Astrocyte of the cerebellum (primary cell): Measurements from ENCODE around the gene PXDC1.

Experiments
- DNase-seq: peaks from one replicate; pipeline ENCODE4 v3.0.0-alpha.2; 2011; ENCODE audit warnings: low read depth
- H3K4me3 ChIP-seq: 2 replicates; pipeline ENCODE4 v1.5.1; 2011; ENCODE audit warnings: mild to moderate bottlenecking, low read depth, low read length, moderate library complexity
- in situ Hi-C: cut with HindIII; loops from 2 replicates; pipeline ENCODE4 v1.10.0; 2017; ENCODE audit warnings: low sequenced_read_pairs
- TF ChIP-seq, protein P1 (sequence below): IDR thresholded peaks from 2 replicates; pipeline ENCODE4 v1.5.1; 2012; ENCODE audit warnings: low read length, low read depth, moderate library complexity, mild to moderate bottlenecking; ENCODE audit errors: missing control alignments

PXDC1 gene

DNA sequence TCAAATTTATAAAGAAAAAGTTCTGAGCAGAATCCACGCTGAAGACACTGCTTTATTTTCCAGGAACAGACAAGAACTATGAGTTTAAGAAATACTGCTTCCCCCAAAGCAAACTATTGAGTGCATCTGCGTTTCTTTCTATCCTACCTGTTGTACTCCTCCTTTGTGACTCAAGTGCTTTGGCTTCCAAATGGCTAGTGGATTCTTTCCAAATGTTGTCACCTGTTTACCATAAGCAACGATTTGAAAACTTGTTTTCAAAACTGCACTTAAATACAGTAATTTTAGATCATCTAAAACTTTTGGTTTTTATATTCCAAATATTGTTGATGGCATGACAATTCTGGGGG is 9.5 kb downstream of the PXDC1 start:
- TF ChIP-seq, protein P1, sequence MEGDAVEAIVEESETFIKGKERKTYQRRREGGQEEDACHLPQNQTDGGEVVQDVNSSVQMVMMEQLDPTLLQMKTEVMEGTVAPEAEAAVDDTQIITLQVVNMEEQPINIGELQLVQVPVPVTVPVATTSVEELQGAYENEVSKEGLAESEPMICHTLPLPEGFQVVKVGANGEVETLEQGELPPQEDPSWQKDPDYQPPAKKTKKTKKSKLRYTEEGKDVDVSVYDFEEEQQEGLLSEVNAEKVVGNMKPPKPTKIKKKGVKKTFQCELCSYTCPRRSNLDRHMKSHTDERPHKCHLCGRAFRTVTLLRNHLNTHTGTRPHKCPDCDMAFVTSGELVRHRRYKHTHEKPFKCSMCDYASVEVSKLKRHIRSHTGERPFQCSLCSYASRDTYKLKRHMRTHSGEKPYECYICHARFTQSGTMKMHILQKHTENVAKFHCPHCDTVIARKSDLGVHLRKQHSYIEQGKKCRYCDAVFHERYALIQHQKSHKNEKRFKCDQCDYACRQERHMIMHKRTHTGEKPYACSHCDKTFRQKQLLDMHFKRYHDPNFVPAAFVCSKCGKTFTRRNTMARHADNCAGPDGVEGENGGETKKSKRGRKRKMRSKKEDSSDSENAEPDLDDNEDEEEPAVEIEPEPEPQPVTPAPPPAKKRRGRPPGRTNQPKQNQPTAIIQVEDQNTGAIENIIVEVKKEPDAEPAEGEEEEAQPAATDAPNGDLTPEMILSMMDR = no peak
- DNase-seq = no peak

DNA sequence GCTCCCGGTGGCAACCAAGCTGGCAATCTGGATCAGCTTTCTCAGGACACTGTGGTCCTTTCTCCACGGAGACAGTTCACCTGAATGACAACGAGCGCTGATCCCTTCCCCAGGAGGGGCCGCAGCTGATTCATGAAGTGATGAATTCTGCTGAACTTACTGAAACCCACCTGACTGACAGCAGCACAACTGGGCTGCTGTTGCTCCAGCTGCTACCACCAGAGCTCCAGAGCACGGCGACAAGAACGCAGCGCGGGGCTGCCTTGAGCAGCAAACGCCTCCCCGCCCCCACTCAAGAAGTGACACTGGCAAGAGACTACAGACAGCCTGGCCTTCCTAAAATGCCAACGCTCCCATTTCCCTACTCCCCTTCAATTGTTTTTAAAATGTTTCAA is 10.0 kb downstream of the PXDC1 start:
- in situ Hi-C loops = no loop called here
- TF ChIP-seq, protein P1 = no peak
- DNase-seq = no peak
- H3K4me3 ChIP-seq = no peak overlapping the region

More for the DNA sequence above, 9.5 kb downstream of the PXDC1 start:
- no peak overlapping the region for H3K4me3 ChIP-seq
- in situ Hi-C loops = no loop called here

DNA sequence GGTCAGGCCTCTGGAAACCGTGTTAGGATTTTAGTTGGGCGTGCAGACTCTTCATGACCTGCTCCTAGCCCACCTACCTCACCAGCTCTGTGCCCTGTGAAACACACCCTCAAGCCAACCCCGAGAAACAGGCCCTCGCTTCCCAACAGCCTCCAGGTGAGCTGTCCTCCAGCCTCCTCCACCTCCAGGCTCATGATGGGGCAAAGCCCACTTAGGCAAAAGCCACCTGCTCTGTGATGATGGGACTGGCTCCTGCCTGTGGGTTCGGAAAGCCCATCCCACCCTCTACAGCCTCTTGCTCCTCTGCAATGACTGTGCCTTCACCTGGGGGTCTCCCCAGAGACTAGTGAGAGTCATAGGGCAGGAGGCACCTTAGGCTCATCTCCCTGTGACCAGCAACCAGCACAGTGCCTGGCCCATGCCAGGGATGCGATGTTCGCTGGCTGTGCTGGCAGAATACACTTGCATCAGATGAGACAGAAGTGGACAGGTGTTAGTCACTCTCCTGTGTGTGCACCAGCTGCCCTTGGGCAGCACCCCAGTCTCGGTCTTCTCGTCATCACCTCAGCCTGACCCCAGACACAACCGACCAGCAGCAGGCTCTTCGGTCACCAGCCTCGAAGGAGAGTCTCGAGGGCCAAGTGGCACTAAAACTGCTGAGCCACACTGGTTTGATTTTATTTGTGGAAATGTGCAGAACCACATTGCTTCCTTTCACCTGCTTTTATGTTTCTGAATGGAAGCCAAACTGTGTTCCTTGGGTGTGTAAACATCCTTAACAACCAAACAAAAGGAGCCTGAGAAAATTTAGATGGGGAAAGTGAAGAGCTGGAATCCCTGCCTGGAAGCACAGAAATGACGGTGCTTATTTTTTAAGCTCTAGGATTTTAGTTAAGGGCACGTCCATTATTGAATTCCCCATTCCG is 10.7 kb downstream of the PXDC1 start:
- H3K4me3 ChIP-seq = no peak overlapping the region
- in situ Hi-C loops = no loop called here
- no peak for DNase-seq
- TF ChIP-seq, protein P1 = no peak

DNA sequence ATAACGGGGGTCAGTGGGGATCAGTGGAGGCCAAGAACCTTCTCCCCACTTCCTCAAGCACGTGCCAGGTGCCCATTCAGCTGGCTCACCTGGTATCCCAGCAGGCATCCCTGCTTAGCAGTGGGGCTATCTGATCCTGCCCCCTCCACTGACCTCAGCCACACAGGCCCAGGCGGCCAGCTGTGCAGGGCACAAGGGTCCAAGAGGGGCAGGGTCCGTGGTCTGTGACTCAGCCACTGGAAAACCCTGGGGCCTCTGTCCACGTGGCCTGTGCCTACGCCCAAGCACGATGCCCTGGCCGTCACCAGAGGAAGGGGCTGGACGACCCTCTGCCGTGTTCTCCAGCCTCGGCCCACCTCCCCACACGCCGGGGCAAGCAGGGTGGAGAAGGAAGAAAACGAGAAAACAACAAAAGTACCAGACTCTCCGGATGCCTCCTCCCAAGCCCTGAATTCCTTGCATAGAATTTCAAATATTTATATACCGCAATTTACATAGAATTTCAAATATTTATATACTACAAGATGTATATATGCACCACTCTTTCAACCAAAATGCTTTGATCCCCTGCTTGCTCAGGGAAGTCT is 12.1 kb downstream of the PXDC1 start:
- no peak for DNase-seq
- in situ Hi-C loops = no loop called here
- TF ChIP-seq, protein P1 = no peak
- no peak overlapping the region for H3K4me3 ChIP-seq

DNA sequence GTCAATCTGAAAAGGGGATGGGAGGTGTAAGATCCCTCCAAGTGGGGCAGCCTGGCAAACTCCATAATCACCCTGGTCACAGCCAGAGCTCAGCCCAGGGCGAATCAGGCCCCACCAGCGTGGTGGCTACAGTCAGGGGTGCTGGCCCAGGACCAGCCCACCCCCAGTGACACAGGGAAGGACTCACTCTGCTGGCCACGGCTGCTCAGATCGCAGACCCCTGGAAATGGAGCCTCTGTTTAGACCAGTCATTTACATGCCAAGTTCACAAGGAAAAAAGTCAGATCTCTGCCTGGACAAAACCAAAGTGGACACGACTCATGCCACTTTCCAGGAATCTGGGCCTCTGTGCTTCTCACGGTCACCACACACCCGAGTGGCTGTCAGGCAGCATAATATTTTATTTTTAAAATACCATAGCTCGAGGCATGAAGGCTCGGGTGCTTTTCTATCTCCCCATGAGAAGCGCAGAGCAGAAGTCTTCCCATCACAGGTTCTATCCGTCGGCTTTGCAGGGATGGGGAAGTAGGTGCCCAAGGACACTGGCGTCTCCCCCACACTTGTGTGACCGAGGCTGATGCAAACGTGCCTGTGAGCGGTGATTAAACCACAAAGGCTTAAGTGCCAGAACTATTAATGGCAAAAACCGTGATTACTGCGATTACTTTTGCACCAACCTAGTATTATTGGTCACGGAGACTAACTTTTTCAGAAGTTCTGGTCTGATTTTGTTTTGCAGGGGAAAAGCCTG is 13.0 kb downstream of the PXDC1 start:
- H3K4me3 ChIP-seq = no peak overlapping the region
- no peak for DNase-seq
- TF ChIP-seq, protein P1 = no peak
- in situ Hi-C loops = no loop called here

DNA sequence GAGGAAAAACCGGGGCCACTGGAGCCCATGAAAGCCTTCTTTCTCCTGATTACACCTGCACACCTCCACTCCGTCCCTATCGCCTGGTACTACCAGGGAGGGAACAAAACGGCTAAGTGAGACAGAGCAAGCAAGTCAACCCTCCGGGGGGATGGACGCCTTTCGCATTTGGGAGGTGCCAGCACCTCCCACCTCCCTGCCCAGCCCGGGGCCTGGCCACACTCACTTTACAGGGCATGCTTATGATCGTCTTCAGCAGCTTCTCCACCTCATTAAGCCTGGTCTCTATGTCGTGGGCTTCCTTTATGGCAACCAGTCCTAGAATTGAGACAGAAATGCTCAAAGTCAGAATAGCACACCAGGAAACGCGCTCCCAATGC is 13.7 kb downstream of the PXDC1 start:
- no peak for DNase-seq

More for the DNA sequence above, 13.7 kb downstream of the PXDC1 start:
- no peak overlapping the region for H3K4me3 ChIP-seq
- TF ChIP-seq, protein P1 = no peak
- in situ Hi-C loops = no loop called here
